GM19351 (cell line): ENCODE results near the gene QKI.

Source experiments
- ATAC-seq: cut with Tn5 transposase; IDR thresholded peaks from one replicate; pipeline ENCODE4 v1.9.1; 2021; ENCODE audit warnings: mild to moderate bottlenecking, moderate library complexity; ENCODE audit not compliant: unreplicated experiment

Gene QKI

DNA sequence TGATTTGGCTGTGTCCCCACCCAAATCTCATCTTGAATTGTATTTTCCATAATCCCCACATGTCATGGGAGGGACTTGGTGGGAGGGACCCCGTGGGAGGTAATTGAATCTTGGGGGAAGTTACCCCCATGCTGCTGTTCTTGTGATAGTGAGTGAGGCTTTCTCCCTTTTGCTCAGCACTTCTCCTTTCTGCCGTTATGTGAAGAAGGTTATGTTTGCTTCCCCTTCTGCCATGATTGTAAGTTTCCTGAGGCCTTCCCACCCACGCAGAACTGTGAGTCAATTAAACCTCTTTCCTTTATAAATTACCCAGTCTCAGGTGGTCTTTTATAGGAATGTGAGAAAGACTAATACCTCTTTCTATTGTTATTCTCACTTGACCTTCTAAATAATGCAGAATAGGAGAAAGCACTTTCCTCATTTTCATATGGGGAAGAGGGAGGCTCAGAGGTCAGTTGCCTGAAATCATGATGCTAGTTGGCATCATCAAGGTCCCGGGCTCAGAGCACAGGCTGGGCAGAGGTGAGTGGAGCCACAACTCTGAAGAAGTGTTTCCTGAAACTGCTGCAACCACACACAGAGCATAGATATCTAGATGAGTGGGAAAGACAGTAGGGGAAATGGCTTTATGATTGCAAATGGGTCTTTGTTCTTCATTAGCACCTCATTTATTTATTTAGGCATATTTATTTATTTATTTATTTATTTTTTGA is 191.0 kb downstream of the QKI start:
- no peak for ATAC-seq

DNA sequence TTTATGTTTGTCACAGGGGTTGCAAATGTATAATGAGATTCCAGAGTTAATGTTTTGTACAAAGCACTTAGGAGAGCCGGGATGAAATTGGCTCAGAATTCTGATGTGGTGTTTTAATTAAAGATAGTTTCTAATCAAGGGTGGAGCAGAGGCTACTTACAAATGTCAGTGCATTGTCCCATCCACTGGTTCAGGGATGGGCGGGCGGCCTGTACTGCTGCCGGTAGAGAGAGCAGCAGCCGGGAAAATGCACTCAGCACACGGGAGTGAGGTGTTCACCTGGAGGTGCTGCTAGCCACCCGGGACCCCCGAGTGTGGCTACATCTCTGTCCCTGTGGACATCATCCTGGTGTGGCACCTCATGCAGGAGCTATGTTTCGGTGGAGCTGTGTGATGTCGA is 193.3 kb downstream of the QKI start:
- no peak for ATAC-seq

DNA sequence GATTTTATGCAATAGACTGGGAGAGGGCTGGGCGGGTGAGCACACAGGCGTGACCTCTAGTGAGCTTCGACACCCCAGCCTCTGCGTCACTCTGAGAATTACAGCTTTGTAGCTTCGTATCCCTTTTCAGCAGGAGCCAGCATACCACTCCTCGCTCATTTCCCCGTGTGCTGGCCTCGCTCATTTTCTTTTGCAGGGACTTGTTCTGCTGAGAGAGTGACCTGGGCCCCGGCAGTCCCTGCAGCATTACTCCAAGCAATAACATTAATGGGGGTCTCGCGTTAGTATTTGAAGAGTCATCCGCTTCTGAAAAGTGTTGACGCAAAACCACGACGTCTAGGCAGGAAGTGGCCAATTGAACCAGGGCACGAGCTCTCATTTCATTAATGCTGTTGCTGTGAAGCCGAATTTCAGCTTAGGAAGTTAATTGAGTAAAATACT is 193.7 kb downstream of the QKI start:
- no peak for ATAC-seq

DNA sequence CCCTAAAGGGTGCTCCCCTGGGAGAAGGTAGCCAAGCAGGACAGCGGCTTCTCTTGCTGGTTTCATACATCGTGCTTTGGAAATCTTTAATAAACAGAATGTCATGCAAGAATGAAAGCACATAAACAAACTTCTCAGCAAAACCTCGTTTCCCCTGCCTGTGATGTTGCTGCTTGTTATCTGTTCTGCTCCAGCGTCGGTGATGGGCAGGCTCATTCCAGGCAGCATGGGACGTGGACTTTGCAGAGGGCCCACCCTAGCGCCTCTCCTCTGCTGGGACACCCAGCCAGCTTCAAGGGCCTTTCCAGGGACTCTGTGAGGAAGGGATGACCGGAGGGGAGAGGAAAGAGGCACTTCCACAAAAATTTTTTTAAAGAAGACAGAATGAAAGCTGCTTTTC is 197.7 kb downstream of the QKI start:
- no peak for ATAC-seq

DNA sequence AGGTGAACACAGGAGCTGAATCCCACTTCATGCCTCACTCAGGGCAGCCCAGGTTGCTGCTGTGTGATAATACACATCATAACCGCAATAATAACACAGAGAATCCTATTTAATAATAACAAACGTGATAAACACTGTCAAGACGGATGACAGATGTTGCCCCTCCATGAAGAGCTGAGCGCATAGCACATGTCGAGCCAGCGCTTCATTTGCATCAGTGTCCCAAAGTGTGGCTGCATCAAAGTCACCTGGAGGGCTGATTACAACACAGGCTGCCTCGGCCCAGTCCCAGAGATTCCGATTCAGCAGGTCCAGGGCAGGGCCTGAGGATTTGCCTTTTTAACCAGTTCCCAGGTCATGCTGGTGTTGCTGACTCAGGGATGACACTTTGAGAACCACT is 198.5 kb downstream of the QKI start:
- no peak for ATAC-seq

DNA sequence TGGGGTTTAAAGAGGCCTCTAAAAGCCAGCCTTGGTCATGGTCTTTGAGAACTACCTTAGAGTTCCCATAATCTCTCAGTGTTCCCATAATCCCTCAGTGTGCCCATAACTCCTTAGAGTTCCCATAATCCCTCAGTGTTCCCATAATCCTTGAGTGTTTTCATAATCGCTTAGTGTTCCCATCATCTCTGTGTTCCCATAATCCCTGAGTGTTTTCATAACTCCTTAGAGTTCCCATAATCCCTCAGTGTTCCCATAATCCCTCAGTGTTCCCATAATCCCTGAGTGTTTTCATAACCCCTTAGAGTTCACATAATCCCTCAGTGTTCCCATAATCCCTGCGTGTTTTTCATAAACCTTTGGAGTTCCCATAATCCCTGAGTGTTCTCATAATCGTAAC is 199.2 kb downstream of the QKI start:
- ATAC-seq, result no peak

DNA sequence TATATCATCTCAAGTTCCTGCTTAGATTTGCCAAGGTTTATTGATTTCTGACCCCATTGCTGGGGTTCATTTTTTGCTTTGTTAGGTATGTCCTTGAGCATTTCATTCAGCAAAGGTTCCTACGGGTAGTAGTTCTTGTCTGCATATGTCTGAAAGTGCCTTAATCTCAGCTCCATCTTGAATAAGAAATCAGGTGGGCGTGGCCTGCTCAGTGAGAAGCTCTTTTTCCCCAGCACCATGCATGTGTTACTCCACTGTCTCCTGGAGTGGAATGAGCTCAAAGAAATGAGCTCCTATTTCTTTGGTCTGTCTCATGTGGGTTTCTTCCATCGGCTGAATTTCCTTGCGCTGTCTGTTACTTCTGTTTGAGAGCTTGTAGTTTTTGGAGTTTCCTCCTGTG is 201.9 kb downstream of the QKI start:
- no peak for ATAC-seq

DNA sequence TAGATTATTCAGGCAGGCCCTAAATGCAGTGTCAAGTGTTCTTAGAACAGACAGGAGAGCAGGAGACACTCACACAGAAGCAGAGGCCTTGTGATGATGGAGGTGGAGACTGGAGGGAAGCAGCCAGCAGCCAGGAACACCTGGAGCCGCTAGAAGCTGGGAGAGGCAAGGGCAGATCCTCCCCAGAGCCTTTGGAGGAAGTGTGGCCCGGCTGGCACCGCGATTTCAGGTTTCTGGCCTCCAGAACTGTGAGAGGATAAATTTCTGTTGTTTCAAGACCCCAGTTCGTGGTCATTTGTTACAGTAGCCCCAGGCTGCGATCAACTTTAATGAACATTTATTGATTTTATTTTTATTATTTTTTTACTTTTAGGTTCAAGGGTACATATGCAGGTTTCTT is 203.0 kb downstream of the QKI start:
- no peak for ATAC-seq

DNA sequence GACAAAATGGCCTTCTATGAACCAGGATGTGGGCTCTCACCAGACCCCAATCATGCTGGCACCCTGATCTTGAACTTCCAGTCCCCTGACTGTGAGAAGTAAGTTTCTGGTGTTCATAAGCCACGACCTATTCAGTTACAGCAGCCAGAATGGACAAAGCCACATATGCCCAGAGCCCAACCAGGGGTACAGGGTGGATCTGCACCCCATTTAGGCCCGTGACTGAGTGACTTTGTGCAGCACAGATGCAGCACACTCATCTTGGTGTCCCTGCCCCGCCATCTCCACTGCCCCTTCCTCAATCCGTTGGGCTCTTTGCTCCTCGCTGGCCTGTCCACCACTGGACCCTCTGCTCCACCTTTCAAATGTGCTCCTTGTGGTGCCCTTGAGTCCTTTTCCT is 205.6 kb downstream of the QKI start:
- no peak for ATAC-seq

DNA sequence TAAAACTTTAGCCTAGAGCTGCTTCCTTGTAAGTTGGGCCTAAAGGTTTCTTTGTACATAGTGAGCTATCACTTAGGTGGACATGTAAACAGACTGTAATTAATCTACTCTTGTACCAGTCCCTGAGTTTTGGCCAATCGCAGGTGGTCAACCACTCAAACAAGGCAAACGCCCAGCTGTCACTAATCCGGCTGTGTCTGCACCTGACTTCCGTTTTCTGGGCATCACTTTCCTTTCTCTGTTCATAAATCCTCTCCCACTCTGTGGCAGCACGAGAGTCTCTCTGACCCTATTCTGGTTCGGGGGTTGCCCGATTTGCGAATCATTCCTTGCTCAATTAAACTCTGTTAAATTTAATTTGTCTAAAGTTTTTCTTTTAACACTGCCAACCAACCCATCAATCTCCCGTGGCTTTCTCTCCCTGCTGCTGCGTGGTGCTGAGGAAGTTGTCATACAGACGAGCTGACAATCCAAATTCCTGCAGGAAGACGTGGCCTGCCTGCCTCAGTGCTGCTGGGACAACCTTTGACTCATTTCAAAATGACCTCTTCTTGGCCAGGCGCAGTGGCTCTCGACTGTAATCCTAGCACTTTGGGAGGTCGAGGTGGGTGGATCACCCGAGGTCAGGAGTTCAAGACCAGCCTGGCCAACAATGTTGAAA is 206.3 kb downstream of the QKI start:
- ATAC-seq, result peak; percentile 70

DNA sequence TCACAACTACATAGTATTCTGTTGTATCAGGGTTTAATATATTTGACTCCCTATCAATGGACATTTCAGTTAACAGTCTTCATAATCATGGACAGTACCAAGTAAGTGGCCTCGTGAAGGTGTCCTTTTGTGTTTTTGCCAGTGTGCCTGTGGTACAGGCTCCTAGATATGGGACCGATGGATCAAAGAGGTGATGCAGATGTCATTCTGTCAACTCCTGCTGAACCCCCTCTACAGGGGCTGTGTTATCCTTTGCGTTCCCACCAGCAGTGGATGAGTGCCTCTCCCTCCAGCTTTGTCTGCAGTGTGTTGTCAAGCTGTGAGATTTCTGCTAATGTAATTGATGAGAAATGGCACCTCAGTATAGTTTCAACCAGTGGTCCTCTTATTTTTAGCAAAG is 210.7 kb downstream of the QKI start:
- no peak for ATAC-seq

DNA sequence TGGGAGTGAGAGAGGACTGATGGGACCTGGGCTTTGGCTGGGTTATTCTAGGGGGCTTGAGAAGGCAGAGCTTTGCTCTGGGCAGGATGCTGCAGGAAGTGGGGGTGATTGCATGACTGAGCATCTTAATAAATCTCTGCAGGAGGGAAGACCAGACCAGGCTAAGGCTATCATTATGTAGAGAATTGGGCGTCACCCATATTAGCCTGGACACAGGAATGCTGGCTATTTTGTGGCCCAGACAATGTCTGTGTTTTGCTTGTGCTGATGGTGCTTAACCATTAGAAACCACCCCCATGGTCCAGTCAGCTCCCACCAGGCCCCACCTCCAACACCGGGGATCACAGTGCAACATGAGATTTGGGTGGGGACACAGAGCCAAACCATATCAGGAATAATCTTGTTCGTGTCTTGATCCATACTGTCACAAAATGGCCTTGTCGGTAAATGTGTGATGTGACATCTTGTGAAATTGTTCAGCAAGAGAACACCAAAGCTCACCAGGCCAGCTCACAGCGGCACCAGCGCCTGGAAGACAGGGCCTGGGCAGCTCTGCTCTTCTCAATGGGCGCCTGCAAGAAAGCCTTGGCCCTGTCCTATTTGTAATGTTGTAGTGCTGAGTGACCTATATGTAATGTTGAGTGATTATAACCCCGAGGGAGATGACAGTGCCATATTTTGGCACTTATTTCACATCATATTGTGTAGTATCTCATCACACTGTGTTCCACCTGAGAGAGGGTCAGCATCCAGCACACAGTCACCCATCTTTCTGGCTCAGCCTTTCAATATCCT is 211.8 kb downstream of the QKI start:
- ATAC-seq, result no peak

DNA sequence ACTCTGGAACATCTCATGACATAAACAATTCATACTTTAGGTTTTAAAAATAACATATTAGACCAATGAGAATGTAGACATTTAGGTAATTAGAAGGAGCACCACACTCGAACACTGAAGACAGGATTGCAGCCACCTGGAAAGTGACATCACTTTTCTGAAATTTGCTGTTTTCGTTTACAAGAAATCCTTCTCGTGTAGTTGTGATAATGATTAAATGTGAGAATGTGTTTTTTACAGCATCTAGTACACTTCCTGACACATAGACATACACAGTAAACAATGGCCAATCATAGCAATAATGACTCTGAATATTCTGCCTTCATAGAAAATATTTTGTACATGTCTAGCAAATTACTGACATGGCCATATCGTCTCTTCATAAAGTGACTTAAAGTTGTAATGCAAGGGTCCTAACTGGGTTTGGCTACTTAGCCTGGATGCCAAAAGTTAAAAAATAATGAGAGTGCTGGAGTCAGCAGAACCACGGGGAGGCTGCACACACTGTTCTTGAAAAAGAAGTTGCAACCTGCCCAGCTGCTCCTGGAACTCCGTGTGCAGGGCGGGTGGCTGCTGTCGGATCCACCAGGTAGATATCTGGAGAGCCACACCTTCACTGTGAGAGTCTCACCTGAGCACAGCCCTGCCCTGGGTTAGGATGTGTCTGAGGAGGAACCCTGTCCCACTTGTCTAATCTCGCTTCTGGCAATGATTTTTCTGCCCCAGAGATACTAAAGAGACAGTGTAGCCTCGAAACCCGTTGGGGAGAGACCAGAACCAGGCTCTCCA is 212.9 kb downstream of the QKI start:
- ATAC-seq, result peak; percentile 44
